Measurements from ENCODE around the gene AKAP9.

Gene AKAP9

GRCh38 chr7:92028686-92029085, 88.0 kb downstream of the AKAP9 start:
- no peak for TF ChIP-seq CTCF (IDR thresholded peaks at IDR 0.05; ENCODE audit: insufficient read depth, low read length, missing control alignments)
- no peak for DNase-seq (ENCODE audit: low read depth, low spot score)
- POLR2A ChIA-PET, result no interaction called here
- CTCF ChIA-PET, result no interaction called here
- no peak overlapping the region for H3K4me3 ChIP-seq (ENCODE audit: low read depth, low read length)

- POLR2A ChIA-PET, result no interaction called here
- no peak overlapping the region for H3K4me3 ChIP-seq (ENCODE audit: low read depth, low read length)
- no peak for DNase-seq (ENCODE audit: low read depth, low spot score)
- TF ChIP-seq CTCF (IDR thresholded peaks at IDR 0.05; ENCODE audit: insufficient read depth, low read length, missing control alignments), result no peak
- CTCF ChIA-PET, result interaction anchor here (0.5 kb wide), 1 partner anchor 31 kb away, joined by 3 read pairs; no protein-coding TSS in a partner anchor
These were observed 93.5 kb downstream of the AKAP9 start for GRCh38 chr7:92034116-92034515.

- ChIA-PET POLR2A (no interaction called here), CTCF (no interaction called here)
- no peak for TF ChIP-seq CTCF (IDR thresholded peaks at IDR 0.05; ENCODE audit: insufficient read depth, low read length, missing control alignments)
- H3K4me3 ChIP-seq (ENCODE audit: low read depth, low read length), result no peak overlapping the region
- no peak for DNase-seq (ENCODE audit: low read depth, low spot score)
These were observed 94.9 kb downstream of the AKAP9 start for GRCh38 chr7:92035576-92035975.

GRCh38 chr7:92039900-92040299, 99.2 kb downstream of the AKAP9 start:
- DNase-seq (ENCODE audit: low read depth, low spot score), result no peak
- H3K4me3 ChIP-seq (ENCODE audit: low read depth, low read length), result no peak overlapping the region
- CTCF ChIA-PET, result interaction anchor here (0.9 to 1.6 kb wide), 4 partner anchors 9 to 407 kb away, joined by 3 to 6 read pairs (median 4); partner anchors contain the start of gene GATAD1
- no peak for TF ChIP-seq CTCF (IDR thresholded peaks at IDR 0.05; ENCODE audit: insufficient read depth, low read length, missing control alignments)
- POLR2A ChIA-PET, result no interaction called here

DNA sequence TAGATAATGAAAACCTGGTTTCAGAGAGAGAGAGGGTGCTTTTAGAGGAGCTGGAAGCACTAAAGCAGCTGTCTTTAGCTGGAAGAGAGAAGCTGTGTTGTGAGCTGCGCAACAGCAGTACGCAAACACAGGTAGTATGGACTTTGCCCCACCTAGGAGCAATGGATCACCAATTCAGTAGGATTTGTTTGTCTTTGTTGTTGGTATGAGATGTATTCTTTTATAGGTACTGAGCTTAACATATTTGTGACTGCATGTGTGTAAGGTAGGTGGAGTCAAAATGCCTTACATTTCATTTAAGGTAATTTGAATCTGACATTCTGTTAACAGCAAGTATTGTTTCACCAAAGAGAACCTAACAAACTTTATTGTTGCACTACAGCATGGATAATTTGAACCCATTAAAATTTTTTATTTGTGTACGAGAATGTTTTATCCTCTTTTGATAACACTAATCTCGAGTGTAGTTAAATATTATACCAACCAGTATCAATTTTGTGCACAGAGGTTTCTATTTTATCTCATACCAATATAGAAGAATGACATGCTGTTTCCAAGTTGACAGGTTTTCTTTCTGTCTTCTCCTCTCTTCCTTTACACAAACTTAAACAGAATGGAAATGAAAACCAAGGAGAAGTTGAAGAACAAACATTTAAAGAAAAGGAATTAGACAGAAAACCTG, 101.5 kb downstream of the AKAP9 start:
- no peak for TF ChIP-seq CTCF (IDR thresholded peaks at IDR 0.05; ENCODE audit: insufficient read depth, low read length, missing control alignments)
- no peak overlapping the region for H3K4me3 ChIP-seq (ENCODE audit: low read depth, low read length)
- DNase-seq (ENCODE audit: low read depth, low spot score), result no peak
- ChIA-PET CTCF (interaction anchor here (1.1 kb wide), 1 partner anchor 161 kb away, joined by 3 read pairs; no protein-coding TSS in a partner anchor), POLR2A (no interaction called here)

DNA sequence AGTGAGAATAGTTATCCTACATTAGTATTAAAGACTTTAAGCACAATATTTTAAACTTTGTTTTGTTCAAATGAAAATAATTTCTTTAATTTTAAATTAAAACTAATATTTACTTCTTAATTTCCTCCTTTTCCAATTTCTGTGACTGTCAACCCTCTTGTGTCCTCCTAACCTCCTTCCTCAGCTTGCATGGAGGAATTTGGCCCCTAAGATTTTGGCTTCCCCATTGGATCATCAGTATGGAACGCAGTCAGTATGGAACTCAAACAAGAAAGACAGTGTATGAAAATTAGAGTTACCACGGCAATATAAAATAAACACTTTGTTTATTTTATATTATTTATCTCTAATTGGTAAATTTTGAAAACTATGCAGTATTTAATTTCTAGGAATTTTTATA, 102.4 kb downstream of the AKAP9 start:
- POLR2A ChIA-PET, result no interaction called here
- DNase-seq (ENCODE audit: low read depth, low spot score), result no peak

More for the DNA sequence above, 102.4 kb downstream of the AKAP9 start:
- H3K4me3 ChIP-seq (ENCODE audit: low read depth, low read length), result no peak overlapping the region
- CTCF ChIA-PET, result no interaction called here
- TF ChIP-seq CTCF (IDR thresholded peaks at IDR 0.05; ENCODE audit: insufficient read depth, low read length, missing control alignments), result no peak
